Loucy (cell line): ENCODE results near the gene ZBTB3.

Experiments
- CTCF ChIP-seq: fragments of 200-600 bp; sonication (generic); conservative IDR thresholded peaks from 2 replicates; pipeline ENCODE4 v1.5.1; 2014; ENCODE audit warnings: mild to moderate bottlenecking, antibody characterized with exemption, low read length
- EZH2phosphoT487 ChIP-seq: fragments of 200-600 bp; IDR thresholded peaks from 2 replicates; pipeline ENCODE4 v1.6.1; 2018; ENCODE audit warnings: antibody characterized with exemption, mild to moderate bottlenecking, moderate library complexity, borderline replicate concordance

- no peak for TF ChIP-seq CTCF
- TF ChIP-seq EZH2phosphoT487: no peak
Observed at GRCh38 chr11:62752177-62752785, 1.7 kb downstream of the ZBTB3 start.
